ENCODE results near the gene DLG2. TPM values are rescaled to one million over a fixed set of nuclear protein-coding genes. Genes with fewer than 3 reads are reported as not detected.

Gene DLG2
- total and polyA plus RNA-seq, 9 of the 15 experiments (the other 6 are each of a cell fraction or from before 2014, with no cell fraction given), result 0.52 to 1.6 (median 0.95) TPM

- Histone ChIP-seq H3K27me3 (ENCODE audit: control insufficient read depth in 2 of 2, insufficient read depth in 2 of 2, low read length in 2 of 2) (no peaks in the 10 kb centered on the region), H2AFZ (ENCODE audit: low read depth, low read length) (no peak overlapping the region), H4K20me1 (replicated peaks; ENCODE audit: control insufficient read depth, insufficient read depth, low read length) (no peaks in the 10 kb centered on the region), H3K4me1 (replicated peaks in 1 of 2; ENCODE audit: control insufficient read depth in 2 of 2, insufficient read depth in 2 of 2, low read length in 2 of 2) (no peaks in the 10 kb centered on the region), H3K36me3 (ENCODE audit: control insufficient read depth, insufficient read depth, low read length) (no peaks in the 10 kb centered on the region), H3K9me1 (ENCODE audit: control insufficient read depth, insufficient read depth, low read length) (no peaks in the 10 kb centered on the region), H3K9ac (ENCODE audit: insufficient read depth in 1 of 2, low read depth in 2 of 2, low read length in 2 of 2) (no peak overlapping the region), H3K27ac (ENCODE audit: extremely low read depth, low read depth, low read length) (no peak overlapping the region), H3K4me3 (no peak overlapping the region), H3K79me2 (ENCODE audit: control insufficient read depth, insufficient read depth, low read length) (no peaks in the 10 kb centered on the region), H3K9me3 (replicated peaks; ENCODE audit: control insufficient read depth, insufficient read depth, low read depth, low read length) (no peaks in the 10 kb centered on the region), H3K4me2 (ENCODE audit: insufficient read depth, low read length) (no peak overlapping the region)
- ChIA-PET CTCF (ENCODE audit: low intra/inter-chr PET ratio) (no interaction called here), POLR2A (interaction anchor here (0.7 kb wide), 1 partner anchor 22 kb away, joined by 3 read pairs; no protein-coding TSS in a partner anchor)
- no TSS peak for BruUV-seq (replicated peaks)
- 1% methylated on average over 10 of the region's 11 CpGs for WGBS (ENCODE audit: insufficient coverage, low coverage, missing lambda C conversion rate)
- no peak for DNase-seq (ENCODE audit: extremely low read depth in 1 of 4, low spot score in 3 of 4)
- no peak for FAIRE-seq
- in situ Hi-C loops (cut with MboI) (no loop called here), intact Hi-C loops (cut with micrococcal nuclease) (no loop called here)
- no peak for ATAC-seq
- TF ChIP-seq NR4A1 (CRISPR knock-in tag; IDR thresholded peaks at IDR 0.05), result no peak
- TF ChIP-seq NR4A1 (tag; IDR thresholded peaks at IDR 0.05), result no peak
- TF ChIP-seq MCM3 (IDR thresholded peaks at IDR 0.05), result no peak
- TF ChIP-seq MCM7 (IDR thresholded peaks at IDR 0.05), result no peak
- TF ChIP-seq FOXJ3 (CRISPR knock-in tag; IDR thresholded peaks at IDR 0.05), result no peak
- TF ChIP-seq HDGF (IDR thresholded peaks at IDR 0.05), result no peak
- no peak for TF ChIP-seq POLR2B (IDR thresholded peaks at IDR 0.05; ENCODE audit: low read depth, partially characterized antibody)
- TF ChIP-seq, protein P1, sequence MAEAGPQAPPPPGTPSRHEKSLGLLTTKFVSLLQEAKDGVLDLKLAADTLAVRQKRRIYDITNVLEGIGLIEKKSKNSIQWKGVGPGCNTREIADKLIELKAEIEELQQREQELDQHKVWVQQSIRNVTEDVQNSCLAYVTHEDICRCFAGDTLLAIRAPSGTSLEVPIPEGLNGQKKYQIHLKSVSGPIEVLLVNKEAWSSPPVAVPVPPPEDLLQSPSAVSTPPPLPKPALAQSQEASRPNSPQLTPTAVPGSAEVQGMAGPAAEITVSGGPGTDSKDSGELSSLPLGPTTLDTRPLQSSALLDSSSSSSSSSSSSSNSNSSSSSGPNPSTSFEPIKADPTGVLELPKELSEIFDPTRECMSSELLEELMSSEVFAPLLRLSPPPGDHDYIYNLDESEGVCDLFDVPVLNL (CRISPR knock-in tag; IDR thresholded peaks at IDR 0.05; ENCODE audit: low read depth), result no peak
- no peak for TF ChIP-seq ZNF232 (CRISPR knock-in tag; IDR thresholded peaks at IDR 0.05)
- no peak for TF ChIP-seq ZC3H8 (IDR thresholded peaks at IDR 0.05)
- no peak for TF ChIP-seq PRMT5 (CRISPR knock-in tag; IDR thresholded peaks at IDR 0.05)
- no peak for TF ChIP-seq ZNF384 (IDR thresholded peaks at IDR 0.05; ENCODE audit: low read depth, low read length)
- TF ChIP-seq GATAD2A (IDR thresholded peaks at IDR 0.05), result no peak
- no peak for TF ChIP-seq L3MBTL2 (IDR thresholded peaks at IDR 0.05)
- no peak for TF ChIP-seq HOXB6 (CRISPR knock-in tag; IDR thresholded peaks at IDR 0.05; ENCODE audit: borderline replicate concordance)
- no peak for TF ChIP-seq ZNF354B (CRISPR knock-in tag; IDR thresholded peaks at IDR 0.05)
- no peak for TF ChIP-seq RNF2 (IDR thresholded peaks at IDR 0.05)
- TF ChIP-seq FOSL1 (tag; conservative IDR thresholded peaks at IDR 0.05), result no peak
- TF ChIP-seq, protein P2, sequence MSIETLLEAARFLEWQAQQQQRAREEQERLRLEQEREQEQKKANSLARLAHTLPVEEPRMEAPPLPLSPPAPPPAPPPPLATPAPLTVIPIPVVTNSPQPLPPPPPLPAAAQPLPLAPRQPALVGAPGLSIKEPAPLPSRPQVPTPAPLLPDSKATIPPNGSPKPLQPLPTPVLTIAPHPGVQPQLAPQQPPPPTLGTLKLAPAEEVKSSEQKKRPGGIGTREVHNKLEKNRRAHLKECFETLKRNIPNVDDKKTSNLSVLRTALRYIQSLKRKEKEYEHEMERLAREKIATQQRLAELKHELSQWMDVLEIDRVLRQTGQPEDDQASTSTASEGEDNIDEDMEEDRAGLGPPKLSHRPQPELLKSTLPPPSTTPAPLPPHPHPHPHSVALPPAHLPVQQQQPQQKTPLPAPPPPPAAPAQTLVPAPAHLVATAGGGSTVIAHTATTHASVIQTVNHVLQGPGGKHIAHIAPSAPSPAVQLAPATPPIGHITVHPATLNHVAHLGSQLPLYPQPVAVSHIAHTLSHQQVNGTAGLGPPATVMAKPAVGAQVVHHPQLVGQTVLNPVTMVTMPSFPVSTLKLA (conservative IDR thresholded peaks at IDR 0.05), result no peak
These were observed 2116.3 kb downstream of the DLG2 start for GRCh38 chr11:83510530-83511460.

All from K562 (cell line).